Stimulated activated CD4-positive, alpha-beta T cell treated with anti-CD3 and anti-CD28 coated beads, Interleukin-15, amount 100 ng/mL, for 24 hours (primary cell): Measurements from ENCODE around the gene TLNRD1.

ENCODE experiments used
- DNase-seq: peaks from one replicate; pipeline ENCODE4 v3.0.0-alpha.2; 2020

The TLNRD1 gene

DNA sequence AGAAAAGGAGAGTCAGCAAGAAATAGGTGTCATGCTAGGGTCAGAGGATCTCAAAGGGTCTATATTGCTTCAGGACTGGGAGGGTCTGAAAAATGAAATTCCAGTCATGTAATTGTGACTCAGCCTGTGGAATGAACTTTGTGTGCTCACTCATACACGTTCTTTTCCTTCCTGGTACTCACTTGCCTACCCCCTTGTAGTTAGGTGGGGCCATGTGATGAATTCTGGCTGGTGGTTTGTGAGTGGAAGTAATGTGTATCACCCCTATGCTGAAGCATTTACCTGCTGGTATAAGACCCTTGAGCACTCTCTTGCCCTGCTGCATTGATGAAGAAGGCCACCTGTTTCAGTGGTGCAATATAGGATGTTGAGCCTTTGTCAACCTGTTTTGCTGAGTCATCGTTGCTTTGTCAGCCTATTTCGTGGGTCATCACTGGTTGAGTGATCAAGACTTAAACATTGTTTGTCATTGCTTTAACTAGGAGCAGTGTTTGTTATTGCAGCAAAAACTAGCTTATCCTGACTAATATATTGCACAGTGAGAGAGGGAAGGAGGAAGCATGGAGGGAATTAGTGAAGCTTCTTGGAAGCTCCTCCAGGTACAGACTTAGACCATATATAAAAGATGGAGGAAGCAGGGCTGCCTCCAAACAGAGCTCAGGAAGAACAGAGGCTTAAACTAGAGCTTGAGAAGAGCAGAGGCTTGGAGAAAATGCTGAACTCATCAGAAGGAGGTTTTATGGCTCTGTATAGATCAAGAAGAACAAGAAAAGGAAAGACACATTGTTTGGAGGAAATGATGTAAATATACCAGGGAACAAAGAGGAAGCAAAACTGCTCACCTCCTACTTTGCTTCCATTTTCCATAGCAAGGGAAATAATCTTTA is 28.9 kb downstream of the TLNRD1 start:
- DNase-seq, result no peak

DNA sequence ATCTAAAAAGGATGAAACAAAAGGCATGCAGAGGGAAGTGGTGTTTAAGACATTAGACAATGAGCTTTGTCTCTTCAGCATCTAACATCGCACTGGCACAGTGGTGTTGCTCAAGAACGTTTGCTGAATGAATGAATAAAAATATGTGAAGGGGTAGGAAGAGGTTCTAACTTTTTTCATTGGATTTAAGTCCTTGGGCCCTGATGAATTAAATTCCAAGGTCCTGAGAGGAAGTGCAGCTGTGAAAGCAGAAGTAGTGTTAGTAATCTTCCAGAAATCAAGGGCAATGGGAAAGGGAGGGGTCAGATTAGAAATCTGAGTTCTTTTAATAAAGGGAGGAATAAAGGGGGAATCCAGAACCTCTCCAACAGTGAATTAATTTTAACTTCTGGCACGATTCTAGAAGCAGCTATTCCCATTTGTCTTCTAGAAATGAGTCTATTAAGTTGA is 29.6 kb downstream of the TLNRD1 start:
- no peak for DNase-seq

DNA sequence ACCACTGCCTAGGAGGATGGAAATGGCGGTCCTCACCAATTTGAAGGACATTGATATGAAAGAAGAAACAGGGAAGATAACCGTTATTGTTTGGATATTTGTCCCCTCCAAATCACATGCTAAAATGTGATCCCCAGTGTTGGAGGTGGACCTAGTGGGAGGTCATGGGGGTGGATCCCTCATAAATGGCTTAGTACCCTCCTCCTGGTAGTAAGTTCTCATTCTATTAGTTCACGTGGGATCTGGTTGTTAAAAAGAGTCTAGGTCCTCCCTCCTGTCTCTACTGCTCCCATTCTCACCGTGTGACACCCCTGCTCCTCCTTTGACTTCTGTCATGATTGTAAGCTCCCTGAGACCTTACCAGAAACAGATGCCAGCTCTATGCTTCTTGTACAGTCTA is 30.5 kb downstream of the TLNRD1 start:
- DNase-seq, result no peak

DNA sequence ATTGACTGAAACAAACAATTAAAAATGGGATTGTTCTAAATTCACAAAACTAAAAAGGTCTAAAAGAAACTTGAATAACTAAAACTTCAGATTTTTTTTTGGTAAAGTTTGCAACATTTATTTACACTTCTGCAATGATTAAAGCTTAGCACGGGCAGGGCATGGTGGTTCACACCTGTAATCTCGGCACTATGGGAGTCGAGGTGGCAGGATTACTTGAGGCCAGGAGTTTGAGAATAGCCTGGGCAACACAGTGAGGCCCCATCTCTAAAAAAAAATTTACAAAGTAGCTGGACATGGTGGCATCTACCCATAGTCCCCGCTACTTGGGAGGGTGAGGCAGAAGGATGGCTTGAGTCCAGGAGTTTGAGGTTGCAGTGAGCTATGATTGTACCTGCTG is 31.6 kb downstream of the TLNRD1 start:
- DNase-seq, result no peak

DNA sequence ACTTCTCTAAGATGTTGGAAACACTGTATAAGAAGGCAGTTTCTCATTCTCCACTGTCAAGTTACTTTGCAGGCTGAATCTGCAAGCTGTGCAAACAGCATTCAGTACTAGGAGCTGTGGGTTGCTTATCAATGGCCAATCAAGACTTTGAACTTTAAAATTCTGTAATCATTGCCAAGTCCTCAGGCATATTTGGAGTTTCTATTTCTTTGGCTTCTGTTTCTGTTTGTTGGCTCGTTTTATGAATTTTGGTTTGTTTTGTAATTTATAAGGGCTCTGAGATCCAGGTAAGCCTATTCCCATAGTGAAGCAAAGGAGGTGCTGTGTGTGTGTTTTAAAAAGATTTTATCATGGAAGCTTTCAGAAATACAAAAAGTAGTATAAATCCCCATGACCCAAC is 32.1 kb downstream of the TLNRD1 start:
- DNase-seq, result no peak

DNA sequence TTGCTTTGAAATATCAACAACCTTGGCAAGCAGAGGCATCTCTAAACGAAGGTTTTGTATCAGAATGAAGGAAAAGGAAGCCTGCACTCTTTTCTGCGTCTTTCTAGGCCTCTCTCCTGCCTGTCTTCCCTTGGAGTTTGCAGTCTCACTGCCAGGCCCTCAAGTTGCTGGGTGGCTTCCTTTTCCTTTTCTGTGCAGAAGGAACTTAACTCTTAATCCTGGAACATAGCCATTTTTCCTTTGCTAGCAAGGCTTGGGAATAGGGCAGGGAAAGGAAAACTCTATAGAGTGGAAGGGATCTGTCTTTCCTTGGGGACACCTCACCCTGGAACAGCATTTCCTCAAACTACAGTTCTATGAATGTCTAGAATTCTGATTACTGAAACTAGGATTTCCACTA is 32.8 kb downstream of the TLNRD1 start:
- no peak for DNase-seq

DNA sequence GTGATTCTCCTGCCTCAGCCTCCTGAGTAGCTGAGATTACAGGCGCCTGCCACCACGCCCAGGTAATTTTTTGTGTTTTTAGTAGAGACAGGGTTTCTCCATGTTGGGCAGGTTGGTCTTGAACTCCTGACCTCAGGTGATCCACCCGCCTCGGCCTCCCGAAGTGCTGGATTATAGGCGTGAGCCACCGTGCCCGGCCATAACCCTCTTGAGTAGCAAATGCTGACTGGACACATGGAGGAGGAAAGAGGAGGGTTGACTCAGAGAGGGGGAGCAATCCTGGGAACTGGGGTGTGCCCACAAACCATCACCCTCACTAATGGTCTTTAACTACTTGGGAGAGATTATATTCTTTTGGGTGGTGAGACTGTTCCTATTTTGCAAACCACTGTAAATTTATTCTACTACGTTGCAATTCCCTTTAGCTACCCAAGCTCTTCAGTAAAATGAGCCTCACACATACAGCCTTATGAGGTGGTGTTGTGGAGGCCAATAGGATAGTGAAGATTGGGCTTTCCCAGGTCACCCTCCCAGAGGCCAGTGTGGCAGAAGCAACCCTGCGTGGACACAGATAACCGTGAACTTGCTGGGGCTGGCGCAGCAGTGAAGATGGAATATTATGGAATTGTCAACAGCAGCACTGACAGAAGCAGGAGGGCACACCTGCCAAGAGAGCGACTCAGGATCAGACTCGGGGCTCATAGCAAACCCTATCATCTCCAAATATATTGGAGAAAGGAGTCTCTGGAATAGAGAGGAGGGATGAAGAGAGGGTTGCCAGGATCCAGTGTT is 37.4 kb downstream of the TLNRD1 start:
- no peak for DNase-seq

DNA sequence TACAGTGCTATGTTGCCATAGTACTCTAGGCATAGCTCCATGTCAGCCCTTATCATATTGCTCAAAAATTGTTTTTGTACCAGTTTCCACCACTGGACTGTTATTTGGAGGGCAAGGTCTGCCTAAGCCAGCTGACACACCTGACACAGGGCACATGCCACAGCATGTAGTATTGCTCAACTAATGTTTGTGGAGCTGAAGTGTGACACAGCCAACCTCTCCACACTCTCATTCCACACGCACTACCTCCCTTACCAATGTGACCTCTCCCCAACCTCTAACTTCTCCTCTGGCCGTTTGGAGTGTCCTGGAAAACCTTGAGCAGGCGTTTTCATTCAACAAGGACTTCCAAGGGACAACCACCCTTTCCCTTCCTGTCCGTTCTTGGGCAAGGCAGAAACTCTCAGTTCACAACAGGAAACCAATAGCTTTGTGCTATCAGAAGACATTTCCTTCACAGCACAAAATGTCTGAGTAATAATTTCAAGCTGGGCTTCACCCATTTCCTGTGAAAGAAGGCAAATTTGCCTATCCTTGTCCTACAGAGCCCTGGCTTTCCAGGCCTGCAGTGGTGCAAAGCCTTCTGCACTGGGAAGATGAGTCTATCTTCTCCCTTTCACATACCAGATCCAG is 38.4 kb downstream of the TLNRD1 start:
- DNase-seq, result no peak

DNA sequence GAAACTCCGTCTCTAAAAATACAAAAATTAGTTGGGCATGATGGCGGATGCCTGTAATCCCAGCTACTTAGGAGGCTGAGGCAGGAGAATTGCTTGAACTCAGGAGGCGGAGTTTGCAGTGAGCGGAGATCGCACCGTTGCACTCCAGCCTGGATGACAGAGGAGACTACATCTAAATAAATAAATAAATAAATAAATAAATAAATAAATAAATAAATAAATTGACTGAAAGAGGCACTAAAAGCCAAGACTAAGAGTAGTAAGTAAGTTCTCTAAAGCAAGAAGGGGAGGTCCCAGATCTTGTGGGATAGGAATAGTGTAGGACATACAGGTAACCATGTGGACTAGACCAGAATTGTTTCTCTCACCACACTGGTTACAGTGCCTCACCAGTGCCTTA is 40.0 kb downstream of the TLNRD1 start:
- no peak for DNase-seq

DNA sequence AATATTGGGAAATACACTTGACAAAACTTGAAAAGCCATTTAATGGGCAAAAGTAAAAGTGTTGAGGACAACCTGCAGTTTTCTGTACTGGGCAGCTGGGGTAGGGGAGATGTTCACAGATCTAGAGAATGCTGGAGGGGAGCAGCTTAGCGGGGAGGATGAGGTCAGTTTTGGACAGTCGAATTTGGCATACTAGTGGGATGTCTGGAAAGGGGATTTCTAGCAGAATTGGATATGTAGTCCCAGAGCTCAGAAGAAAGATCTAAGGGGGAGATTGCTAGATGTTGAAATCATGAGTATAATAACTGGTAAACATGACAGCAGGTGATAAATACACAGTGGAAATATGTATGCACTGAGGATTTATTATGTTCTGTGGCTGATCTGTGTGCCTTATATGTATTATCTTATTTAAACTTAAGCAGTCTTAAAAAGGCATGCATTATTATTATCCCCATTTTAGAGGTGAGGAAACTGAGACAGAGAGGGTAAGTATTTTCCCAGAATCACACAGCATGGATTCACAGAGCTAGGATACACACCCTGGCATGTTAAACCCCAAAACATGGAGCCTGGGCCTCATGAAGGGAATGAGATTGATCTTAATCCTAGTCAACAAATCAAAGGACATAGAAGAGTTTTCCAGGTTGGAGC is 42.7 kb downstream of the TLNRD1 start:
- no peak for DNase-seq

DNA sequence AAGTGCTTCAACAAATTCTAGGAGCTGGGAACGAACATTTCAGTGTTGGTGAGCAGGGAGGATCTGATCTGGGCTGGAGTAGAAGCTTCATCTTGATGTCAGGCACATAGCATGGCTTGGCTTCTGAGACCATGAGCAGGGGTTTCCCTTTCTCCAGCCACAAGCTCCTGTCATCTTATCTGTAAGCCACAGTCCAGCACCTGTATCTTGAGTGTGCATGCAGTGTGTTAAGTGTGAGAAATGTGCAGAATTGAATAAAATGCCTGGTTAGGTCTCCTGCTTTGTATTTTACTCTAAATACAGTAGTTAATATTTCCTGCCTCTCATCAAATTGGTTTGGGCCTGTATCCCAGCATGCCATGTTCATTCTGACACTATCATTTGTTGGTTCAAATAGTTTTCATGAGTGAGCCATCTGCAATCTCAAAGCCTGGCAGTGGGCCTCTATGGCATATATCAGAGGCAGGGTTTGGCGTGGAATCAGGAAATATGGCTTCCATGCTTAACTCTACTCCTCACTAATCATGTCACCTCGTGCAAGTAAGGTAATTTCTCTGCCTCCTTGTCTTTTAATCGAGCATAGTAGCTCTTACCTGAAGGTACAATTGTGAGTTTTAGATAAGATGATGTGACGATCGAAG is 43.3 kb downstream of the TLNRD1 start:
- DNase-seq, result no peak

DNA sequence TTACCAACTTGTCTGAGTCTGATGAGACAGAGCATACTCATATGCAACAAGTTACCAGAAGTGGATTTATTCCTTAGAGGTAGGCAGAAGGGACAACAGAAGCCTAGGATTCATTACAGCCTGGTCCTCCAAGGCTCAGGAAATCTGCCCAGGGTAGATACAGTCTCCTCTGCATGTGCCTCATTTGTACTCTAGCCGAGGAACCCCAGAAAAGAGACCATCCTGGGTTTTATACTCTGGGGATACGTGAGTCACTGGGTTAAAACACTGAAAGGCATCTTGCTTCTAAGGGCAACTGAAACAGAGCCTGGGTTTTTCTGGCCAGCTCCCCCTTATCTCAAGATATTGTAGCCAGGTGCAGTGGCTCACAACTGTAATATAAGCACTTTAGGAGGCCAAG is 45.6 kb downstream of the TLNRD1 start:
- DNase-seq, result no peak

DNA sequence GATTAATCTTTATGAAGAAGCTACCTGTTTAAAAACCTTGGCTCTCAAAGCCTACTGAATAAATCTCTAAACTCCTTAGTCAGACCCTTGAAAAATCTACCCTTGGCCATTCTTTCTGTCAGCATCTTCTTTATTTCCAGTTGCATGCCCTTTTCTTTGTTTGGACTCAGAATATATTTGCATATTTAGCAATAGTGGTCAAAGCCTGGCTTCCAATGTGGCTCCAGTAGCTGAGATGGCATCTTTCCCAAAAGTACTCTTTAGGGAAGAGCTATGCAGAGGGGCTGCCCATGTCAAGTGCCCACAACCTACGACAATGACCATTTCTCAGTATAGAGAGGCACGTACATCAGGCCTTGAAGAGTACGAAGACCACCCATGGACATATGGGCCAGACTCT is 47.2 kb downstream of the TLNRD1 start:
- DNase-seq, result no peak

DNA sequence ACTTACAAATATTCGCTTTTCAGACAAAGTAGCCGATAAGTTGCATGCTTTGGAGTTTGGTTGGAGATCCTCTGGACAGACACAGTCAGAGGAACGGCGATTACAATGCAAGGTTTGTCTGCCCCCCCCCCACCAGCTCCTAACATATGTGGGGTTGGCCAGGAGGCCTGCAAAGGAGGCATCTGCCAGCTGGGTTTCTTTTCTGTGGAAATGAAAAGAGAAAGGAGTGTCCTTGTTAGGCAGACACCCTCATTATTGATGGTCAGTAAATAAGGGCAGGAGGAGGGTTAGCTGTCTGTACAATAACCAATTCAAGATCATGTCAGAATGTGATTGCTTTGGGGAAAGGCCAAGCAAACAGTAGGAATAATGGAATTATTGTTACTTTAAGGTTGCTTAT is 49.1 kb downstream of the TLNRD1 start:
- no peak for DNase-seq

DNA sequence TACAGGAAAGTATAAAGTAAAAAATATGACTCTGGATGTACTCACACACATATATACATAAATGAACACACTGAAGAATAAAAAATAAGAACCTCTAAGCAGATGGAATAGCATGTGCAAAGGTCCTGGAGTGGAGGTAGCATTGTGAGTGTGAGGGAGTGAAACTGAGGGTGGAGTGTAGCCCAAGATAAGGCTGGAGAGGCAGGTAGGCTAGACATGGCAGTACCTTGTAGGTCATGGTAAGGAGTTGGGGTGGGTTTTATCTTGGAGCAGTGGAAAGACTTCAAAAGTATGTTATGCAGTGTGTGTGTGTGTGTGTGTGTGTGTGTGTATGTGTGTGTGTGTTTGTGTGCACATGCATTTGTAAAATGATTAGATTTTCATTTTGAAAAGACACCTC is 49.5 kb downstream of the TLNRD1 start:
- no peak for DNase-seq

DNA sequence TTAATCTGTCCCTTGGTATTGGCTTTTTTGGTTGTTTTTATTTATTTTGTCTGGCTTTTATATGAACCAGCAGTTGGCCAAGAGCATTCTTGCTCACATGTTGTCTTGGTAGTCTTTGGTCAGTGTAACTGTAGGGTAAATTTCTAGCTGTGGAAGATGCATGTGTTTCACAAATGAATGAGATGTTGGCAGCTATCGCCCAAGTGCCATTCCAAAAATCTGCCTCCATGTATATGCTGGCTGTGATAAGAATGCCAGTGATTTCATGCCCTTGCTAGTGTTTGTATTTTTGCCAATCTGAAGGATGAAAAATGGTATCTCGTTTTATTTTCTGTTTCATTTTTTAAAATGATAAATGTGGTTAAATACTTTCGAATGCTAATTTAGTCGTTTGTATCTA is 50.1 kb downstream of the TLNRD1 start:
- DNase-seq, result no peak

DNA sequence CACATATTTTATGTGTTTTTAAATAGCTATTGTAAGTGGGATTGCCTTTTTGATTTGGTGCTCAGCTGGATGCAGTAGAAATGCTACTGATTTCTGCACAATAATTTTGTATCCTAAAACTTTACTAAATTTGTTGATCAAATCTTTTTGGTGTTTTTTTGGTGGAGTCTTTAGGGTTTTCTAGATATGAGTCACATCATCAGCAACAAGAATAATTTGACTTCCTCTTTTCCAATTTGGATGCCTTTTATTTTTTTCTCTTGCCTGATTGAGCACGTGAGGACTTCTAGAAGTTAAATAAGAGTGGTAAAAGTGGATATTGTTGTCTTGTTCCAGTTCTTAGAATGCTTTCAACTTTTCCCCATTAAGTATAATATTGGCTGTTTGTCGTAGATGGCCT is 51.3 kb downstream of the TLNRD1 start:
- DNase-seq, result no peak

DNA sequence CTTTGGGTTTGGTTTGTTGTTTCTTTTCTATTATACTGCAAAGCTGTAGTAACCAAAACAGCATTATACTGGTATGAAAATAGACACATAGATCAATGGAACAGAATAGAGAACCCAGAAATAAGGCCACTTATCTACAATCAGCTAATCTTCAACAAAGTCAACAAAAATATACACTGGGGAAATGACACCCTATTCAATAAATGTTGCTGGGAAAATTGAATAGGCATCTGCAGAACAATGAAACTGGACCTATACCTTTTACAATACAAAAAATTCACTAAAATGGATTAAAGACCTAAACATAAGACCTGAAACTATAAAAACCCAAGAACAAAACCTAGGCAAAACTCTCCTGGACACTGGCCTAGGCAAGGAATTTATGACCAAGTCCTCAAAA is 52.9 kb downstream of the TLNRD1 start:
- DNase-seq, result no peak

DNA sequence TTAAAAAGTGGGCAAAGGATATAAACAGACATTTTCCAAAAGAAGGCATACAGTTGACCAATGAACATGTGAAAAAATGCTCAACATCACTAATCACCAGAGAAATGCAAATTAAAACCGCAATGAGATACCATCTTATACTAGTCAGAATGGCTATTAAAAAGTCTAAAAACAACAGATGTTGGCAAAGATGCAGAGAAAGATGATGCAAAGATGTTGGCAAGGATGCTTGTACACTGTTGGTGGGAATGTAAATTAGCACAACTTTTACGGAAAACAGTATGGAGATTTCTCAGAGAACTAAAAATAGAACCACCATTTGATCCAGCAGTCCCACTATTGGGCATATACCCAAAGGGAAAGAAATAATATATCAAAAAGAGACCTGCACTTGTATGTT is 53.5 kb downstream of the TLNRD1 start:
- DNase-seq, result no peak
